ENCODE results near the gene DLGAP4. TPM values are rescaled to one million over a fixed set of nuclear protein-coding genes. Genes with fewer than 3 reads are reported as not detected.

DLGAP4 gene
- total and polyA plus RNA-seq, 2 of the 13 experiments (the other 11 are each of a cell fraction or from before 2014, with no cell fraction given): 15.2 to 26.7 TPM

- ChIA-PET CTCF (ENCODE audit: low intra/inter-chr PET ratio, low total read pairs) (no interaction called here), POLR2A (no interaction called here)
- no peaks in the 10 kb centered on the region for H3K79me2 ChIP-seq (ENCODE audit: insufficient read depth, low read length)
- in situ Hi-C loops (cut with HindIII; ENCODE audit: extremely low pct_ligation_motif_present, low pct_unique_long_range_greater_than_20kb) (no loop called here), intact Hi-C loops (cut with micrococcal nuclease; ENCODE audit: unreplicated experiment) (no loop called here)
- 44% methylated on average over 4 of the region's 4 CpGs for WGBS (ENCODE audit: low lambda C conversion rate)
- no peaks in the 10 kb centered on the region for H3K9me3 ChIP-seq (ENCODE audit: low read length)
- TF ChIP-seq ZNF550 (CRISPR knock-in tag; IDR thresholded peaks at IDR 0.05; ENCODE audit: borderline replicate concordance) (no peak), CEBPZ (IDR thresholded peaks at IDR 0.05; ENCODE audit: low read length) (no peak), RAD51 (IDR thresholded peaks at IDR 0.05; ENCODE audit: borderline replicate concordance) (no peak)
- H3K4me3 ChIP-seq (replicated peaks in 1 of 3; ENCODE audit: insufficient read depth in 1 of 3, low read depth in 2 of 3, low read length in 3 of 3): no peak overlapping the region
- no TSS peak for BruUV-seq (replicated peaks)
- H3K27me3 ChIP-seq (ENCODE audit: control insufficient read depth in 1 of 2, insufficient read depth in 2 of 2, low read length in 2 of 2): peaks cover 7 to 77% of the 10 kb centered on the region in 2 experiments; a peak in 4 of 5 replicates
- ATAC-seq (no peak), DNase-seq (ENCODE audit: low spot score) (no peak), FAIRE-seq (no peak)
- H4K20me1 ChIP-seq (ENCODE audit: insufficient read depth, low read length): peaks cover 6% of the 10 kb centered on the region; the same call in 1 of the 2 replicates
- H2AFZ ChIP-seq (ENCODE audit: low read length): no peak overlapping the region
- no peaks in the 10 kb centered on the region for H3K36me3 ChIP-seq (replicated peaks in 1 of 2; ENCODE audit: control insufficient read depth in 1 of 2, insufficient read depth in 2 of 2, low read length in 2 of 2)
- no peak overlapping the region for H3K4me2 ChIP-seq (ENCODE audit: low read depth, low read length)
- H3K9ac ChIP-seq (ENCODE audit: insufficient read depth, low read depth, low read length): no peak overlapping the region
- H3K27ac ChIP-seq (ENCODE audit: extremely low read length, insufficient read depth, low read length): no peak overlapping the region
- no peaks in the 10 kb centered on the region for H3K4me1 ChIP-seq (ENCODE audit: insufficient read depth, low read length)
Observed at GRCh38 chr20:36336204-36336603, 30.1 kb downstream of the DLGAP4 start.

GRCh38 chr20:36336954-36337704 lies 31.0 kb downstream of the DLGAP4 start:
- peaks cover 6 to 70% of the 10 kb centered on the region in 2 experiments; a peak in 3 of 5 replicates for H3K27me3 ChIP-seq (ENCODE audit: control insufficient read depth in 1 of 2, insufficient read depth in 2 of 2, low read length in 2 of 2)
- ChIA-PET CTCF (ENCODE audit: low intra/inter-chr PET ratio, low total read pairs) (no interaction called here), POLR2A (no interaction called here)
- no peak overlapping the region for H3K27ac ChIP-seq (ENCODE audit: extremely low read length, insufficient read depth, low read length)
- no peak overlapping the region for H3K9ac ChIP-seq (ENCODE audit: insufficient read depth, low read depth, low read length)
- 35% methylated on average over 13 of the region's 13 CpGs for WGBS (ENCODE audit: low lambda C conversion rate)
- H3K4me3 ChIP-seq (replicated peaks in 1 of 3; ENCODE audit: insufficient read depth in 1 of 3, low read depth in 2 of 3, low read length in 3 of 3): no peak overlapping the region
- H2AFZ ChIP-seq (ENCODE audit: low read length): no peak overlapping the region
- no peak for DNase-seq (ENCODE audit: low spot score)
- H4K20me1 ChIP-seq (ENCODE audit: insufficient read depth, low read length): peaks cover 6% of the 10 kb centered on the region; the same call in 1 of the 2 replicates
- no peak overlapping the region for H3K4me2 ChIP-seq (ENCODE audit: low read depth, low read length)
- H3K4me1 ChIP-seq (ENCODE audit: insufficient read depth, low read length): no peaks in the 10 kb centered on the region
- no TSS peak for BruUV-seq (replicated peaks)
- H3K9me3 ChIP-seq (ENCODE audit: low read length): no peaks in the 10 kb centered on the region
- FAIRE-seq: no peak
- TF ChIP-seq NR0B2 (CRISPR knock-in tag; IDR thresholded peaks at IDR 0.05) (no peak), MEIS2 (CRISPR knock-in tag; IDR thresholded peaks at IDR 0.05) (no peak)
- ATAC-seq: no peak
- intact Hi-C loops (cut with micrococcal nuclease; ENCODE audit: unreplicated experiment) (no loop called here), in situ Hi-C loops (cut with HindIII; ENCODE audit: extremely low pct_ligation_motif_present, low pct_unique_long_range_greater_than_20kb) (no loop called here)
- H3K36me3 ChIP-seq (replicated peaks in 1 of 2; ENCODE audit: control insufficient read depth in 1 of 2, insufficient read depth in 2 of 2, low read length in 2 of 2): no peaks in the 10 kb centered on the region
- no peaks in the 10 kb centered on the region for H3K79me2 ChIP-seq (ENCODE audit: insufficient read depth, low read length)

Data from HepG2 (cell line).